HG02763 (cell line): Measurements from ENCODE around the gene NPC1.

Experiments used
- ATAC-seq: cut with Tn5 transposase; IDR thresholded peaks from one replicate; pipeline ENCODE4 v1.9.1; 2021; ENCODE audit warnings: mild to moderate bottlenecking, moderate library complexity; ENCODE audit not compliant: unreplicated experiment

Gene NPC1

GRCh38 chr18:23609390-23610023 lies 23.2 kb upstream of the NPC1 start:
- no peak for ATAC-seq

GRCh38 chr18:23608211-23608610 lies 21.9 kb upstream of the NPC1 start:
- no peak for ATAC-seq

DNA sequence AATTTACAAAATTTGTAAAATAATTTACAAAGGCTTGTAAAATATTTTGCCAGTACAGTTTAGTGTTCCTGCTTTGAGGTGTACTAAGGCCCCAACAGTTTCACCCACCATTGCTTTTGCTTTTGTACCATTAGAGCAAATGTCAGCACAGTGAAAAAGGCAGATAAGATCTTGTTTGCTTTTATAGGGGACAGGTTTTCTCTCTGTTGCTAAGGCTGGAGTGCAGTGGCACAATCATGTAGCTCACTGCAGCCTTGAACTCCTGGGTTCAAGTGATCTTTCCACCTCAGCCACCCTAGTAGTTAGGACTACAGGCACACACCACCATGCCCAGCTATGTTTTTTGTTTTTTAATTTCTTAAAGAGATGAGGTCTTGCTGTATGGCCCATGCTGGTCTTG lies 19.6 kb upstream of the NPC1 start:
- ATAC-seq = no peak

- no peak for ATAC-seq
Measured at GRCh38 chr18:23599809-23600208, 13.5 kb upstream of the NPC1 start.

DNA sequence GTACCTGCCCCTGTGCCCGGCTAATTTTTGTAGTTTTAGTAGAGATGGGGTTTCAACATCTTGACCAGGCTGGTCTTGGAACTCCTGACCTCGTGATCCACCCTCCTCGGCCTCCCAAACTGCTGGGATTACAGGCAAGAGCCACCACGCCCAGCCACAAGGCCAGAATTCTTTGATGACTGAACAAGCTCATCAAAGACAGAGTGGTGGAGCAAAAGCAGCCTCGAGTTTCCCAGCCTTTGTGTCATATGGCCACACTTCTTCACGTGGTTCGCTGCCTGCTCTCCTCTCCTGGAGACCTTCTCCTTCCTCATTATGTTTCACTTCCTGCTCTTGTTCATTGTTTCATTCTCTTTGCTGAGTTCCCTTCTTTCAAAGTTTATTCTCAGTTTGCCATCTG lies 9.9 kb upstream of the NPC1 start:
- no peak for ATAC-seq

DNA sequence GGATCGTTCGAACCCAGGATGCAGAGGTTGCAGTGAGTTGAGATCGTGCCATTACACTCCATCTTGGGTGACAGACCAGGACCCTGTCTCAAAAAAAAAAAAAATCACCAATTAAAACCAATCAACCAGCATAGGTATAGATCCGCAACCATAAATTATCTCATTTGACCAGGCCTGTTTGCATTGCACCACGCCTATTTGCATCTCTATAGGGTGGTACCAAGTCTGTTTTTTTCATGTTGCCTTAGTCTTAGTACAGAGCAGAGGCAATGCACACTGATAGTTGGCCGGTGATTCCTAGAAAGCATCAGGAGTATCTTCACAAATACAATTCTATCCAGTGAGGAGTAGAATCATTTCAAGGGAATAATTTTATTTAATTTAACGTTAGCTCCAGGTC lies 9.3 kb upstream of the NPC1 start:
- ATAC-seq = no peak

GRCh38 chr18:23593720-23594119 lies 7.4 kb upstream of the NPC1 start:
- no peak for ATAC-seq

GRCh38 chr18:23592911-23593310 lies 6.6 kb upstream of the NPC1 start:
- ATAC-seq = no peak

GRCh38 chr18:23591011-23591410 lies 4.7 kb upstream of the NPC1 start:
- no peak for ATAC-seq

DNA sequence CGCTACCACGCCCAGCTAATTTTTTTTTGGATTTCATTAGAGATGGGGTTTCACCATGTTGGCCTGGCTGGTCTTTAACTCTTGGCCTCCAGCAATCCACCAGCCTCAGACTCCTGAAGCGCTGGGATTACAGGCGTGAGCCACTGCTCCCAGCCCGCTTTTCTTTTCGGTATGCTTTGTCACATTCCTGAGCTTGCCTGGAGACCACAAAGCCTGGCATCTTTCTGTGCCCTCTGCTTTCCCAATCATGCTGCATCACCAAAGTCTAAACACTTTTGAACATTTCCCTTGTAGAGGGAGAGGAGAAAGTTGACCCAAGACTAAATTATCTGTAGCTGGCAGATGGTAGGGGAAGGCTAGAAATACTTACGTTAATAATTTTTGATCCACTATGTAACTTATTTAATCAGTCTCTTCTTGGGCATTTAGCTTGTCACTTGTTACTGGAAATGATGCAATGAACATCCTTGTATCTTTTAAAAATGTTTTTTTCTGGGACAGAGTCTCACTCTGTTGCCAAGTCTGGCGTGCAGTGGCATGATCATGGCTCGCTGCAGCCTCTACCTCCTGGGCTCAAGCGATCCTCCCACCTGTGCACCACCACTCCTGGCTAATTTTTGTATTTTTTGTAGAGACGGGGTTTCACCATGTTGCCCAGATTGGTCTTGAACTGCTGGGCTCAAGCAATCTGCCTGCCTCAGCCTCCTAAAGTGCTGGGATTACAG lies 2.7 kb upstream of the NPC1 start:
- ATAC-seq = no peak

DNA sequence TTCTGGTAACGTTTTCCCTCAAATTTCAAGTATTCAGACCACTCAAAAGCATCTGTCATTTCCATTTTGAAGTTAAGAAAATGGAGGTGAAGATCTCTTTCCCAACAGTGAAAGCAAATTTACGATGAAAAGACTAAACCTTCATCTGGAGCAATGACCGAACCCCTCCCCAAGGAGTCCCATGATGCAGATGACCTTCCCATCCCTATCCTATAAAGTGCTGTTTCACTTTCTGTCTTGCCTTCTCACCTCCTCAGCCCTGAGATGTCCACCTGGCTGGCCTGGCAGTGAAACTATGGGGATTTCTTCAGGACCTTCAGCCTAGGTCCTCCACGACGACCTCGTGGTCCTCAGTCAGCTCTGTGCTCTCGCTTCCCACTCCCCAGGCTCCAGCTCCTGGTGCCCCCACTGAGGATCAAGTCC lies 925 bp upstream of the NPC1 start:
- no peak for ATAC-seq

- ATAC-seq = peak; percentile 22
Measured at GRCh38 chr18:23585897-23586248, 433 bp downstream of the NPC1 start.

DNA sequence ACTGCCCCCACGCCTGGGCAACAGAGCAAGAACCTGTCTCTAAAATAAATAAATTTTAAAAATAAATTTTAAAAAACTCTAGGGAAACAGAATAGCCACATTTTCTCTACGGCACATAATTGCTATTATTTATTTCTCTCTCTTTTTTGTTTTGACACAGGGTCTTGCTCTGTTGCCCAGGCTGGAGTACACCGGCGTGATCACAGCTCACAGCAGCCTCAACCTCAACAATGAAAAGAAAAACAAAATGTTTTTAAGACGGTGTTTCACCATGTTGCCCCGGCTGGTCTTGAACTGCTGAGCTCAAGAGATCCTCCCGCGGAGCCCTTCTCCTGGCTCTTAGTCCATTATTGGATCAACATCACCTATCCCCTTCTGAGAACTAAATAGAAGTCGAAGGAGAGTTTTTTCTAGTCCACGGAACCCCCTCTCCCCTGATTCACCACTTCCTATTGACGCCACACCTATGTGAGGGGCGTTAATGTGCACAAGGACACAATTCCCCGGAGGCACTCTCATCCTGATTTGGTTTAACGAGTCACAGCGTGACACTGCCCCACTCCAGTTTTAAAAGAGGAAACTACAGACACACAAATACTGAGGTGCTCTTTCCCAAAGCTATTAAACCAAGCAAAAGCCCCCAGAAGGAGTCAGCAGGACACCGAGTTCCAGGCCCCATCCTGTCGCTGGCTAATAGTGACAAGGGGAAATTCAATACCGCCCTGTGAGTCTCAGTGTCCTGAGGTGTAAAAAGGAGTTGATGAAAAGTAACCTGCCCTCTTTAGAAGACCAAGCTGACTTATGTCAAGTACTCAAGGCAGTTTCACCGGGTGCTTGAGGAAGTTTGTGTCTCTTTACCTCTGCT lies 1.1 kb downstream of the NPC1 start:
- ATAC-seq = no peak

DNA sequence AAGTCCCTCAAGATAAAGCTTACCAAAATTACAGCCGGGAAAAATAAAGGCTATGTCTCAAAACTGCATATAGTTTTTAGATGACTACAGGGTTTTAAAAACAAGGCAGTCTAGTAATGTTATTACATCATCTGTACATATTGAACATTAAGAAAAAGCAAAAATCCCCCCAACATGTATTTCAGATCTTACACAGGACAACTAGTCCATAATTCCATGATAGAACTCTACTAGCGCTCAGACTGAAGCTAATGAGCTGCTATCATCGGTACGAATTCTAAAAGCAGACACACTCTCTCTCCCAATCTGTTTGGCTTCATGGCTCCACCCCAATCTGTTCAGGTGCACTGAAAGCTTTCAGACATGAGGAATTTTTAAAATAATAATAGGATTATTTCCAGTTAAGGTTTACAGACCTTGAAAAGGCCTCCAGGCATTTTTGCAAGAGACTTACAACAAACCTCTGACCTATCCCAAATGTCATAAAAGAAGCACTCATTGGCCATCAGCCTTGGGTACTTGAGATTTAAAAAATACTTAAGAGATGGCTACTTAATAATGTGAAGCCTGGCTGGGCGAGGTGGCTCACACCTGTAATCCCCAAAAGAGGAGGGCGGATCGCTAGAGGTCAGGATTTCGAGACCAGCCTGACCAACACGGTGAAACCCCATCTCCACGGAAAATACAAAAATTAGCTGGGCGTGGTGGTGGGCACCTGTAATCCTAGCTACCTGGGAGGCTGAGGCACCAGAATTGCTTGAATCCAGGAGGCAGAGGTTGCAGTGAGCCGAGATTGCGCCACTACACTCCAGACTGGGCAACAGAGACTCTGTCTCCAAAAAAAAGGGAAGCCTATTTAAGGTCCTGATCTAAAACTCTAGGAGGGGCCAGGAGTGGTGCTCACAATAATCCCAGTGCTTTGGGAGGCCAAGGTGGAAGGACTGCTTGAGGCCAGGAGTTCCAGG lies 2.0 kb downstream of the NPC1 start:
- ATAC-seq = no peak

DNA sequence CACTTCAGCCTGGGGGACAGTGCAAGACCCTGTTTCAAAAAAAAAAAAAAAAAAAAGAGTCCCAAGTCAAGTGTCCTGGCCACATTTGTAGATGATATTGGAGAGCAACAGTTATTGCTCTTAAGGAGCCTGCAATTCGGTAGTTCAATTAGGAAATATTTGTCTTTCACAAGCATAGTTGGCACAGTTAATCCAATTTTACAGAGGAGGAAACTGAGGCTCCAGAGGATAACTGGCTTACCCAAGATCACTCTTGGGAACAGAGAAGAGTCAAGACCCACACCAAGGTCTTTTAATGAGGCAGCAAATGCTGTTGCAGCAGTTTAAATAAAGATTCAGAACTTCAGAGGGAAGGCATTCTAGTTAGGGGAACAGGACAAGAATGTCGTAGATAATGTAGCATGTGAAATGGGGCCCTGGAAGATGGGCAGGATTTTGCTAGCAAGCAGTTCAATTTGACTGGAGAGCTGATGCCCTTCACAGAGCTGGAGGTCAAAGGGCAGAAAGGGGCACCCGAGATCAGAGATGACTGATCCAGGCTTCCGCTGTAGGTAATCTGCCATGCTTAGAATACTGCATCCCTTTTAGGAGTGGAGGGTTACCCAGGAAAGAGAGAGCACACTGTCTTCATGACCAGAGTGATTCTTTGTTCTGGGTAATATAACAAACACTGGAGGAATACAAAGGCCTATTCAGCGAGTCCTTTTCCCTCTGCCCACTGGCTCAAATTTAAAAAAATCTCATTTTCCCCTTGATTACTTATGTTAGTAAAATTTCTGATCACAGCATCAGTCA lies 3.0 kb downstream of the NPC1 start:
- ATAC-seq = no peak

- no peak for ATAC-seq
Measured at GRCh38 chr18:23580677-23581367, 5.5 kb downstream of the NPC1 start.

- ATAC-seq = no peak
Measured at GRCh38 chr18:23578891-23579653, 7.2 kb downstream of the NPC1 start.

- no peak for ATAC-seq
Measured at GRCh38 chr18:23578067-23578701, 8.1 kb downstream of the NPC1 start.
